HG03571 (cell line): ENCODE data around the gene PTPRU.

Experiments used
- ATAC-seq: cut with Tn5 transposase; IDR thresholded peaks from one replicate; pipeline ENCODE4 v1.9.1; 2021; ENCODE audit not compliant: unreplicated experiment

The PTPRU gene

DNA sequence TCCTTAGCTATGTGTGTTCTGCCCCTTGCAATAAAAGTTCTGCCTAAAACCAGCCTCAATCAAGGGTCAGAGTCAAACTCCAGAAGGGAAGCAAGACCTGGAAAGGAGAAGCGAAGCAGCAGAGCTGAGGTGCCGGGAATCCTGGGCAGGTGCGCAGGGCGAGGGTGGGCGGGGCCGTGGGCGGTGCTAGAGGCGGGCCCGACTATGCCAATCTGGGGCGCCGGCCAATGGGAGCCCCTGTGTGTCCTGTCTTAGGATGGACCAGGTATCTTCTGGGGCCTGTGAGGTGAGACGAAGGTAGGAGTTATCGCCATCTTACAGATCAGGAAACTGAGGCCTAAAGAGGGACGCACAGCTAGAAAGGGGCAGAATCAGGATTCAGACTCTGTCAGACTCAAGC, 120.3 kb downstream of the PTPRU start:
- no peak for ATAC-seq

DNA sequence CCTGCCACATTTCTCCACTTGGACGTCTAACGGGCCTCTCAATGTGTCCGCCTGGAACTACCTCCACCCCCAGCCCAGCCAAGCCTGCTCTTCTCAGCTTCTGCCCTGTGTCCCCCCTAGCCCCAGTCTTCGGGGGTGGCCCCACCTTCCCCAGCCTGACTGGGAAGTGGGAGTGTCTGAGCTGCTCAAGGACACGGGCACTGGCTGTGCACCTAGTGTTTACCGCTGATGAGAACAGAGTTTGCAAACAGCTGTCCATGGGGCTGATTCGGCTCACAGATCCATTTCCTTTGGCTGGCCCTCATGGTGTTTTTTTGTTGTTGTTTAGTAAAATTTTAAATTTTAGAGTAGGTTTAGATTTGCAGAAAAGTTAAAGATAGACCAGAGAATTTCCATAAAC, 121.1 kb downstream of the PTPRU start:
- ATAC-seq: no peak

- no peak for ATAC-seq
These were observed 121.9 kb downstream of the PTPRU start for GRCh38 chr1:29358183-29358582.

DNA sequence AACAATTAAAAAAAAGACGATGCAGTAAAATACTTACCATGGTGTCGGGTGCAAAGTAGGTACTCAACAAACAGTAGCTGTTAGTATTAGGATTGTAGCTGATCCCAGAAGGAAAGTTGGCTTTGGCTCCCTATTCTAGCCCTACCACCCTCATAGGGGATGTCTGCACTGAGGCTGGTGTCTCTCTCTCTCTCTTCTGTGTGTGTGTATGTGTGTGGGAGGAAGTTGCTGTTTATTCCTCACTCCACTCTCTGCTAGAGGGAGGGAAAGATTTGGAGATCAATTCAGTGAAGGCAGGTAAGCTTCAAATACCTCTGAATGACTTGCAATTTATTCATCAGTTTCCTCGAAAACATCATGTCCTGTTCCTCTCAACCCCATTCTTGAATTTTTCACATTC, 124.4 kb downstream of the PTPRU start:
- no peak for ATAC-seq

- ATAC-seq: no peak
These were observed 125.4 kb downstream of the PTPRU start for GRCh38 chr1:29361686-29362085.

- no peak for ATAC-seq
These were observed 125.8 kb downstream of the PTPRU start for GRCh38 chr1:29362116-29362515.

DNA sequence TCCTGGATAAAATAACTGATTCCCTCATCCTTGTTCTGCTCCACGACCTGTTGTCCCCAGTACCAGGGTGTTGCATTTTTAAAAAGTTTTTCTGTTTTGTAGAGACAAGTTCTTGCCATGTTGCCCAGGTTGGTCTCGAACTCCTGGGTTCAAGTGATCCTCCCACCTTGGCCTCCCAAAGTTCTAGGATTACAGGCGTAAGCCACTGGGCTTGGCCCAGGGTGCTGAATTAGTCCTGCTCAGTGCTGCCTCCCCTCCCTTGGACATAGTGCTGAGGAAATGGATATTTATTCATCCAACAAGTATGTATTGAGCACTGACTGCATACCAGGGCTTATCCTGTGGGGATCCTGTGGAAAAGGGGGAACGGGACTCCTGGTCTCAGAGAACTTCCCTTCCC, 126.4 kb downstream of the PTPRU start:
- ATAC-seq: no peak

DNA sequence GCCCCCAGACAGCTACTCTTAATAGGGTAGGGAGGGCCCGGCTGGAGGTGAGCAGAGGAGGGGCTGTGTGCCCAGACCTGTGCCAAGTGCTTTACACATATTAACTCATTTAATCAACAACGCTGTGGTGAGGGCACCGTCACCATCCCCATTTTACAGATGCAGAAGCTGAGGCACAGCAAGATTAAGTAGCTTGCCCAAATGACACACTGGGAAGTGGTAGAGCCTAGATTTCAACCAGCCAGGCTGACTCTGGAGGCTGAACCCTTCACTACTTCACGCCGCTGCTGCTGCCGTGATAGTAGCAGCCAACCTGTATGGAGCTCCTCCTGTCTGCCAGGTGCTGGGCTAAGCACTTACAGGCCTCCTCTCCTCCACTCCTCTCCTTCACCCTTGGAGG, 127.2 kb downstream of the PTPRU start:
- ATAC-seq: no peak

GRCh38 chr1:29364101-29364678, 127.9 kb downstream of the PTPRU start:
- no peak for ATAC-seq

DNA sequence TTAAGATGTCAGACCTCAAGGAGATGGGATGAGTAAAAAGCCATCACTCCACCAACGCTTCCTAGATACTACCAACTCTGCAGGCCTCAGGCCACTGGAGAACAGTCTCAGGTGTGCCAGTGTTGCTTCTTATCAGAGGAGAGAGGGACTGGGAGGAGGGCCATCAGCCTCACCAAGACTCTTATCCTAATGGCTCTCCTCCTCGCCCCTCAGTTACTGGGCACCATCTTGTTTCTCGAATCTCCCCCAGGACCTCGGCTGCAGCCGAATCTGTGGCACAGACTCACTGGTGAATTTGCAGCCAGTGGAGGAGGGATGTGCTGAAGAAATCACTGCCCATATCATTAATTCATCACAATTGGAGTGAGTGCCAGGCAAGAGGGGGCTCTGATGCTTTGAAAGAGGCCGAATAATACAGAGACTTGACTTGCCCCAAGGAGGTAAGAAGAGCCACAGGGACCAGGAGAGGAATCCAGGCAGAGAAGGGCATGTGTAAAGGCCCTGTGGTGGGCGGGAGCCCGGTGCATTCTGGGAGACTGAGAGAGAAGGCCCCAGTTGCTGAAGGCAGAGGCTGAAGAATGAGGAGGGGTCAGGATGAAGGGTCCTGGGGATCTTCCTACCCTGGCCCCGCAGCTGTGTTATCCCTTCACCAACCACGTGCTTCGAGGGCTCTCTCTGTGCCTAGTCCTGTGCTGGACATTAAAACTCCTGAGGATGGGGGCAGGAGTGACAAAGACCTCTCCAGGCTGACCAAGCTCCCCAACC, 129.8 kb downstream of the PTPRU start:
- no peak for ATAC-seq

GRCh38 chr1:29368936-29369932, 132.9 kb downstream of the PTPRU start:
- ATAC-seq: no peak

DNA sequence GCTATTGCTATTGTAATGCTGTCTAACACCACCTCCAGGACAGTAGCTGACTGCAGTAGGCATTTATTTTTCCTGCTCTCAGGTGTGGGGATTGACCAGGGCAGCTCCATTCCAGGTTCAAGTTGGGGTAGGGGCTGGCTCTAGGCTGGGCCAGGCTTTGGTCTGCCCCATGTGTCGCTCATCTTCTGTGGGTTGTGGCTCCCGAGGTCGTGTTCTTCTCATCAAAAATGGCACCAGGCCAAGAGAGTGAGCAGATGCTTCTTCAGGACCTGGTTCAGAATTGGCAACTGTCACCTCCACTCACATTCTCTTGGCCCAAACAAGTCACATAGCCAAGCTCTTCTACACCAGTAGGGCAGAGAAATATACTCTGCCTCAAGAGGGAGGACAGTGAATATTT, 133.7 kb downstream of the PTPRU start:
- no peak for ATAC-seq

DNA sequence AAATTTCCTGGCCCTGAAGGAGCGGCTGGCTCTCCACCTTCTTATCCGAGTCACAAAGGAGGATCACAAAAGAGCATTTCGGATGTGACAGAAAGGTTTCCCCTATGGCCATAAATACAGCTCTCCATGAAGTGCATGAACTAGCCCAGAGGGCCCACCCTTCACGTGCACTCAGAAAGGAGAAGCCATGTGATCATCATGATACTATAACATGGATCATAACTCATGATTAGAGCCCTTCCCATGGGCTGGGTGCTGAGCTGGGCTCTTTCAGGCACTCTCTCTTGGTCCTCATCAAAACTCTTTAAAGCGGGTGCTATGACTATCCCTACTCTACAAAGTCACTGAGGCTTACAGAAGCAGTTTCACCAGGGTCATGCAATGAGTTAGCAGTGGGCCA, 135.0 kb downstream of the PTPRU start:
- no peak for ATAC-seq

DNA sequence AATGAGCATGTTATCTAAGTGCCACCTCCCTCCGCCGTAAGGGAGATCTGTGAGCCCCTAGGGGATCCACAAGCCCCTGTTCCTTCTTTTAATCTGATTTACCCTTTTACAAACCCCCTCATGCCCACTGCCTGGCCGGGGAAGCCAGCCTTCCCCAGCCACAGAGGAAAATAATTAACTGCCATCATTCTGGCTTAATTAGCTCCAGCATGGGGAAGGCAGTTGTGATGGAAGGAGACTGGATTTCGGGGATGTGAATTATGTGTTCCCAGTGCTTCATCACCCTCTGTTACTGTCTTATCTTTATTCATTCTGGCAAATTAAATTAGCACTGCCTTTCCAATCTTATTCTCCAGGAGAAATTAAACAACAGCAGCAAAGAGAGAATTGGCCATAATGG, 135.8 kb downstream of the PTPRU start:
- ATAC-seq: no peak
